Panc1 (cell line): Measurements from ENCODE around the gene OXCT1. TPM values are rescaled to one million over a fixed set of nuclear protein-coding genes. Genes with fewer than 3 reads are reported as not detected.

Experiments used
- ATAC-seq: fragments of 200-7000 bp; cut with Tn5 transposase; 2 replicates; pipeline ENCODE4 v1.9.1; 2020; ENCODE audit warnings: mild to moderate bottlenecking, moderate library complexity
- BruUV-seq: library from RNA; stranded (reverse); fragments of 400-500 nt; replicated peaks from 2 replicates; lab custom pipeline; 2021; lab: Mats Ljungman, UMichigan
- CTCF ChIA-PET: fragments of 300-600 bp; sonication (Branson Sonifier 250); formaldehyde crosslinking; loops from one replicate; lab custom pipeline; 2022; ENCODE audit warnings: antibody characterized with exemption; lab: Charles Lee
- POLR2A ChIA-PET: fragments of 300-600 bp; sonication (Branson Sonifier 250); formaldehyde crosslinking; loops from one replicate; lab custom pipeline; 2022; ENCODE audit warnings: antibody characterized with exemption; lab: Charles Lee
- DNase-seq: peaks from one replicate; pipeline ENCODE4 v3.0.0-alpha.2; 2010; ENCODE audit warnings: low read depth, low spot score
- H3K27ac ChIP-seq: 2 replicates; pipeline ENCODE4 v1.5.1; 2011; ENCODE audit warnings: mild to moderate bottlenecking, low read length, inconsistent platforms
- H3K27me3 ChIP-seq: fragments of 200-500 bp; sonication (Bioruptor generic); 2 replicates; pipeline ENCODE4 v1.6.0; 2014; ENCODE audit warnings: low read length, inconsistent platforms; ENCODE audit not compliant: control insufficient read depth, insufficient read depth
- H3K36me3 ChIP-seq: fragments of 200-500 bp; sonication (Bioruptor generic); 2 replicates; pipeline ENCODE4 v1.5.1; 2014; ENCODE audit warnings: inconsistent platforms, mild to moderate bottlenecking, low read length, moderate library complexity; ENCODE audit not compliant: control insufficient read depth, insufficient read depth
- H3K4me1 ChIP-seq: 2 replicates; pipeline ENCODE4 v1.5.1; 2011; ENCODE audit warnings: inconsistent platforms, mild to moderate bottlenecking, low read length, moderate library complexity; ENCODE audit not compliant: control insufficient read depth, insufficient read depth
- H3K4me3 ChIP-seq, 2 experiments: 2 replicates each; pipeline ENCODE4 v1.5.1; 2011 to 2012; ENCODE audit warnings: low read depth in 2 of 2, low read length in 2 of 2, mild to moderate bottlenecking in 2 of 2, inconsistent platforms in 1 of 2, moderate library complexity in 1 of 2
- H3K9me3 ChIP-seq: fragments of 200-500 bp; sonication (Bioruptor generic); 2 replicates; pipeline ENCODE4 v1.5.1; 2014; ENCODE audit warnings: low read depth, mild to moderate bottlenecking, inconsistent platforms, low read length, moderate library complexity; ENCODE audit not compliant: control insufficient read depth, insufficient read depth
- POLR2AphosphoS5 ChIP-seq: IDR thresholded peaks from 2 replicates; pipeline ENCODE4 v1.6.1; 2012; ENCODE audit warnings: mild to moderate bottlenecking, low read depth, low read length, moderate library complexity
- SIN3A ChIP-seq: IDR thresholded peaks from 2 replicates; pipeline ENCODE4 v1.6.1; 2012; ENCODE audit warnings: low read depth, mild to moderate bottlenecking, low read length, moderate library complexity, borderline replicate concordance; ENCODE audit not compliant: insufficient read depth
- TCF7L2 ChIP-seq: IDR thresholded peaks from 2 replicates; pipeline ENCODE4 v1.6.1; 2011; ENCODE audit warnings: mild to moderate bottlenecking, low read depth, low read length, inconsistent platforms
- in situ Hi-C: cut with HindIII; loops from 2 replicates; pipeline ENCODE4 v1.10.0; 2016; ENCODE audit warnings: low sequenced_read_pairs, low pct_unique_long_range_greater_than_20kb
- intact Hi-C: fragments of 100-400 bp; cut with micrococcal nuclease; formaldehyde crosslinking; loops from one replicate; pipeline ENCODE4 v1.10.0; 2022; ENCODE audit not compliant: unreplicated experiment
- total RNA-seq: library from RNA; stranded (reverse); gene quantifications from one replicate; pipeline ENCODE4 v1.2.1, GENCODE V29; 2021; ENCODE audit not compliant: unreplicated experiment
- TF ChIP-seq, protein P1 (sequence below): fragments of 450-650 bp; IDR thresholded peaks from 2 replicates; pipeline ENCODE4 v1.5.1; 2017; ENCODE audit warnings: mild to moderate bottlenecking
- TF ChIP-seq, protein P2 (sequence below), 2 experiments: IDR thresholded peaks; 2 replicates each; pipeline ENCODE4 v1.6.1; 2011 to 2012; ENCODE audit warnings: low read depth in 2 of 2, control low read depth in 1 of 2, low read length in 1 of 2, mild to moderate bottlenecking in 1 of 2, moderate library complexity in 1 of 2; ENCODE audit not compliant: insufficient read depth in 1 of 2

Gene OXCT1
- total RNA-seq, 1 experiment from 2014 or later = 10.5 TPM

DNA sequence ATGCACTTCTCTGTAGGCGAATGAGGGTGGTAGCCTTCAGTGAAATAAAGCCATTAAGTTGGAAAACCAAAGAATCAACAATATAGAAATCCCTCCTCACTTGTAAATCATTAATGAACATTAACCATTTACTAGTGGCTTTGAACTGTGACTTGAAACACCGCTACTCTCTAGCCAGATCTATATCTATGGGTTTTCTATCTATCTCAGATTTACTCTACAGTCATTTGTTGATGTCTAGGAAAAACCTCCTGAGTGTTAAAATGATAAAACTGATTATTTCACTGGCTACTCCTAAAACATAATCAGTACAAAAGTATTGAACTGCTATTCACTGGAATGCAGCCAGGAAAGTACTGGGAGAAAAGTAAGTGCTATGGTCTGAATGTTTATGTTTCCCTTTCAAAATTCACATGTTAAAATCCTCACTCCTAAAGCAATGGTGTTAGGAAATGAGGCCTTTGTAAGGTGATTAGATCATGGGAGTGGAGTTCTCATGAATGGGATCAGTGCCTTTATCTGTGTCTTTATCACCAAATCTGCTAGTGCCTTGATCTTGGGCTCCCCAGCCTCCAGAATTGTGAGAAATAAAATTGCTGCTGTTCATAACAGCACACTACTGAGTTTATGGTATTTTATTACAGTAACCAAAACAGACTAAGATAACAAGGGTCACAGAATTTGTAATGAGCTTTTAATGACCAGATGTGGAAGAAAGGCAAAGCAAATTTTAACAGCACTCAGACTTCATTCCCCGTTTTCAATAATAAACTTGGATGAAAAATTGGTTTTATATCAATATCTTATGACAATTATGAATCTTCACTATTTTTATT is 8.6 kb upstream of the OXCT1 start:
- CTCF ChIA-PET = interaction anchor here (0.6 kb wide), 1 partner anchor 1355 kb away, joined by 3 read pairs; no protein-coding TSS in a partner anchor
- POLR2A ChIA-PET = no interaction called here
- Histone ChIP-seq H3K9me3 (no peaks in the 10 kb centered on the region), H3K27ac (no peak overlapping the region), H3K27me3 (peaks cover 10% of the 10 kb centered on the region), H3K4me1 (no peaks in the 10 kb centered on the region), H3K4me3 (no peak overlapping the region), H3K36me3 (peaks cover 2% of the 10 kb centered on the region; the same call in 1 of the 2 replicates)
- TF ChIP-seq SIN3A = no peak
- TF ChIP-seq, protein P1, sequence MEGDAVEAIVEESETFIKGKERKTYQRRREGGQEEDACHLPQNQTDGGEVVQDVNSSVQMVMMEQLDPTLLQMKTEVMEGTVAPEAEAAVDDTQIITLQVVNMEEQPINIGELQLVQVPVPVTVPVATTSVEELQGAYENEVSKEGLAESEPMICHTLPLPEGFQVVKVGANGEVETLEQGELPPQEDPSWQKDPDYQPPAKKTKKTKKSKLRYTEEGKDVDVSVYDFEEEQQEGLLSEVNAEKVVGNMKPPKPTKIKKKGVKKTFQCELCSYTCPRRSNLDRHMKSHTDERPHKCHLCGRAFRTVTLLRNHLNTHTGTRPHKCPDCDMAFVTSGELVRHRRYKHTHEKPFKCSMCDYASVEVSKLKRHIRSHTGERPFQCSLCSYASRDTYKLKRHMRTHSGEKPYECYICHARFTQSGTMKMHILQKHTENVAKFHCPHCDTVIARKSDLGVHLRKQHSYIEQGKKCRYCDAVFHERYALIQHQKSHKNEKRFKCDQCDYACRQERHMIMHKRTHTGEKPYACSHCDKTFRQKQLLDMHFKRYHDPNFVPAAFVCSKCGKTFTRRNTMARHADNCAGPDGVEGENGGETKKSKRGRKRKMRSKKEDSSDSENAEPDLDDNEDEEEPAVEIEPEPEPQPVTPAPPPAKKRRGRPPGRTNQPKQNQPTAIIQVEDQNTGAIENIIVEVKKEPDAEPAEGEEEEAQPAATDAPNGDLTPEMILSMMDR = no peak
- no peak for TF ChIP-seq POLR2AphosphoS5
- TF ChIP-seq TCF7L2 = no peak
- TF ChIP-seq, protein P2, sequence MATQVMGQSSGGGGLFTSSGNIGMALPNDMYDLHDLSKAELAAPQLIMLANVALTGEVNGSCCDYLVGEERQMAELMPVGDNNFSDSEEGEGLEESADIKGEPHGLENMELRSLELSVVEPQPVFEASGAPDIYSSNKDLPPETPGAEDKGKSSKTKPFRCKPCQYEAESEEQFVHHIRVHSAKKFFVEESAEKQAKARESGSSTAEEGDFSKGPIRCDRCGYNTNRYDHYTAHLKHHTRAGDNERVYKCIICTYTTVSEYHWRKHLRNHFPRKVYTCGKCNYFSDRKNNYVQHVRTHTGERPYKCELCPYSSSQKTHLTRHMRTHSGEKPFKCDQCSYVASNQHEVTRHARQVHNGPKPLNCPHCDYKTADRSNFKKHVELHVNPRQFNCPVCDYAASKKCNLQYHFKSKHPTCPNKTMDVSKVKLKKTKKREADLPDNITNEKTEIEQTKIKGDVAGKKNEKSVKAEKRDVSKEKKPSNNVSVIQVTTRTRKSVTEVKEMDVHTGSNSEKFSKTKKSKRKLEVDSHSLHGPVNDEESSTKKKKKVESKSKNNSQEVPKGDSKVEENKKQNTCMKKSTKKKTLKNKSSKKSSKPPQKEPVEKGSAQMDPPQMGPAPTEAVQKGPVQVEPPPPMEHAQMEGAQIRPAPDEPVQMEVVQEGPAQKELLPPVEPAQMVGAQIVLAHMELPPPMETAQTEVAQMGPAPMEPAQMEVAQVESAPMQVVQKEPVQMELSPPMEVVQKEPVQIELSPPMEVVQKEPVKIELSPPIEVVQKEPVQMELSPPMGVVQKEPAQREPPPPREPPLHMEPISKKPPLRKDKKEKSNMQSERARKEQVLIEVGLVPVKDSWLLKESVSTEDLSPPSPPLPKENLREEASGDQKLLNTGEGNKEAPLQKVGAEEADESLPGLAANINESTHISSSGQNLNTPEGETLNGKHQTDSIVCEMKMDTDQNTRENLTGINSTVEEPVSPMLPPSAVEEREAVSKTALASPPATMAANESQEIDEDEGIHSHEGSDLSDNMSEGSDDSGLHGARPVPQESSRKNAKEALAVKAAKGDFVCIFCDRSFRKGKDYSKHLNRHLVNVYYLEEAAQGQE (IDR thresholded peaks at IDR 0.05; ENCODE audit: insufficient read depth in 1 of 2, low read depth in 2 of 2, low read length in 1 of 2) = no peak
- ATAC-seq (no peak), DNase-seq (no peak)
- intact Hi-C loops (no loop called here), in situ Hi-C loops (no loop called here)
- no TSS peak for BruUV-seq

DNA sequence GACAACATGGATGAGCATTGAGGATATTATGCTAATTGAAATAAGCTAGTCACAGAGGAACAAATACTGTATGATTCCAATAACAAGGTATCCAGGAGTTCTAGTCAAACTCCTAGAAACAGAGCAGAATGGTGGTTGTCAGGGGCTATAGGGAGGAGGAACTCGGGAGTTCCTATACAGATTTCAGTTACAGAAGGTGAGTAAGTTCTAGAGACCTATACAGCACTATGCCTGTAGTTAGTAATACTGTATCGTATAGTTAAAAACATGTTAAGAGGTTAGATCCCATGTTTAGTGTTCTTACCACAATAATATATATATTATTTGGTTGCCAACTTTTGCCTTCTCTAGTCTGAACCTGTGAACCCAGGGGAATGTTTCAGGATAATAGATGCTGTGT is 7.9 kb upstream of the OXCT1 start:
- Histone ChIP-seq H3K36me3 (peaks cover 2% of the 10 kb centered on the region; the same call in 1 of the 2 replicates), H3K27ac (no peak overlapping the region), H3K9me3 (no peaks in the 10 kb centered on the region), H3K4me3 (no peak overlapping the region), H3K4me1 (no peaks in the 10 kb centered on the region), H3K27me3 (peaks cover 10% of the 10 kb centered on the region)
- in situ Hi-C loops = no loop called here
- intact Hi-C loops = no loop called here
- DNase-seq (no peak), ATAC-seq (no peak)
- BruUV-seq = no TSS peak
- TF ChIP-seq POLR2AphosphoS5 = no peak
- TF ChIP-seq, protein P2 (IDR thresholded peaks at IDR 0.05; ENCODE audit: insufficient read depth in 1 of 2, low read depth in 2 of 2, low read length in 1 of 2) = no peak
- TF ChIP-seq TCF7L2 = no peak
- TF ChIP-seq, protein P1 = no peak
- TF ChIP-seq SIN3A = no peak
- ChIA-PET CTCF (no interaction called here), POLR2A (no interaction called here)
